ENCODE measurements around the gene PXDN.
"Not testable (repeated sequence)": the region's sequence is repeated elsewhere in the genome, so short reads cannot be mapped to it uniquely, and the experiment has no call there.

The PXDN gene

GRCh38 chr2:1744446-1745170 is at the start of gene PXDN:
Gene PXDN, minus strand, starts transcription at chr2:1744515. Its CDS starts 60 bp downstream, at chr2:1744455.
- no peak for DNase-seq

GRCh38 chr2:1793868-1794445 is 49.6 kb upstream of the PXDN start:
- DNase-seq, result no peak

GRCh38 chr2:1793001-1793867 is 48.9 kb upstream of the PXDN start:
- DNase-seq, result no peak

GRCh38 chr2:1791685-1792435 is 47.5 kb upstream of the PXDN start:
- no peak for DNase-seq

- no peak for DNase-seq
These were observed 46.8 kb upstream of the PXDN start for GRCh38 chr2:1791006-1791605.

- no peak for DNase-seq
These were observed 46.2 kb upstream of the PXDN start for GRCh38 chr2:1790473-1790872.

GRCh38 chr2:1789610-1790009 is 45.3 kb upstream of the PXDN start:
- no peak for DNase-seq

GRCh38 chr2:1788478-1788959 is 44.2 kb upstream of the PXDN start:
- no peak for DNase-seq

- no peak for DNase-seq
These were observed 43.6 kb upstream of the PXDN start for GRCh38 chr2:1787755-1788477.

- DNase-seq, result no peak
These were observed 40.8 kb upstream of the PXDN start for GRCh38 chr2:1784986-1785617.

GRCh38 chr2:1784087-1784486 is 39.8 kb upstream of the PXDN start:
- no peak for DNase-seq

GRCh38 chr2:1782514-1782913 is 38.2 kb upstream of the PXDN start:
- DNase-seq, result no peak

- DNase-seq, result no peak
These were observed 37.2 kb upstream of the PXDN start for GRCh38 chr2:1781291-1782080.

- DNase-seq, result no peak
These were observed 36.4 kb upstream of the PXDN start for GRCh38 chr2:1780693-1781092.

GRCh38 chr2:1780054-1780453 is 35.7 kb upstream of the PXDN start:
- DNase-seq, result not testable (repeated sequence)

- DNase-seq, result no peak
These were observed 34.3 kb upstream of the PXDN start for GRCh38 chr2:1778566-1778965.

GRCh38 chr2:1777781-1778180 is 33.5 kb upstream of the PXDN start:
- no peak for DNase-seq

- DNase-seq, result no peak
These were observed 32.8 kb upstream of the PXDN start for GRCh38 chr2:1777156-1777555.

- no peak for DNase-seq
These were observed 31.3 kb upstream of the PXDN start for GRCh38 chr2:1775511-1776035.

GRCh38 chr2:1774929-1775328 is 30.6 kb upstream of the PXDN start:
- DNase-seq, result no peak

Data from activated CD4-positive, alpha-beta T cell treated with anti-CD3 and anti-CD28 coated beads, Interleukin-2, Interleukin-6, amounts not matched to agents 100 ng/mL and 50 ng/mL, durations not matched to agents 16 hours and 8 hours (primary cell).